Nephron (organoid): ENCODE results near the gene DNAJA2.

Source experiments
- H3K27ac Mint-ChIP-seq, 3 experiments: 2 replicates each; pipeline ENCODE4 v1.8.0; 2020; ENCODE audit warnings: mixed read lengths in 3 of 3, mild to moderate bottlenecking in 2 of 3, moderate library complexity in 1 of 3
- H3K27me3 Mint-ChIP-seq: 2 replicates; pipeline ENCODE4 v1.8.0; 2021; ENCODE audit warnings: low read depth, mild to moderate bottlenecking, moderate library complexity, mixed read lengths
- H3K36me3 Mint-ChIP-seq: 2 replicates; pipeline ENCODE4 v1.8.0; 2020; ENCODE audit warnings: low read depth, mixed read lengths
- H3K4me1 Mint-ChIP-seq: 2 replicates; pipeline ENCODE4 v1.8.0; 2020; ENCODE audit warnings: mixed read lengths
- H3K4me3 Mint-ChIP-seq, 3 experiments: 2 replicates each; pipeline ENCODE4 v1.8.0; 2020; ENCODE audit warnings: mild to moderate bottlenecking in 3 of 3, mixed read lengths in 3 of 3, moderate library complexity in 2 of 3
- H3K9me3 Mint-ChIP-seq: 2 replicates; pipeline ENCODE4 v1.8.0; 2020; ENCODE audit warnings: mixed read lengths
- TF ChIP-seq, protein P1 (sequence below), 3 experiments: fragments of 200-600 bp; sonication (generic); IDR thresholded peaks; one replicate each; pipeline ENCODE4 v1.5.0; 2021; ENCODE audit warnings: antibody characterized with exemption in 3 of 3; ENCODE audit not compliant: unreplicated experiment in 3 of 3

DNAJA2 gene

DNA sequence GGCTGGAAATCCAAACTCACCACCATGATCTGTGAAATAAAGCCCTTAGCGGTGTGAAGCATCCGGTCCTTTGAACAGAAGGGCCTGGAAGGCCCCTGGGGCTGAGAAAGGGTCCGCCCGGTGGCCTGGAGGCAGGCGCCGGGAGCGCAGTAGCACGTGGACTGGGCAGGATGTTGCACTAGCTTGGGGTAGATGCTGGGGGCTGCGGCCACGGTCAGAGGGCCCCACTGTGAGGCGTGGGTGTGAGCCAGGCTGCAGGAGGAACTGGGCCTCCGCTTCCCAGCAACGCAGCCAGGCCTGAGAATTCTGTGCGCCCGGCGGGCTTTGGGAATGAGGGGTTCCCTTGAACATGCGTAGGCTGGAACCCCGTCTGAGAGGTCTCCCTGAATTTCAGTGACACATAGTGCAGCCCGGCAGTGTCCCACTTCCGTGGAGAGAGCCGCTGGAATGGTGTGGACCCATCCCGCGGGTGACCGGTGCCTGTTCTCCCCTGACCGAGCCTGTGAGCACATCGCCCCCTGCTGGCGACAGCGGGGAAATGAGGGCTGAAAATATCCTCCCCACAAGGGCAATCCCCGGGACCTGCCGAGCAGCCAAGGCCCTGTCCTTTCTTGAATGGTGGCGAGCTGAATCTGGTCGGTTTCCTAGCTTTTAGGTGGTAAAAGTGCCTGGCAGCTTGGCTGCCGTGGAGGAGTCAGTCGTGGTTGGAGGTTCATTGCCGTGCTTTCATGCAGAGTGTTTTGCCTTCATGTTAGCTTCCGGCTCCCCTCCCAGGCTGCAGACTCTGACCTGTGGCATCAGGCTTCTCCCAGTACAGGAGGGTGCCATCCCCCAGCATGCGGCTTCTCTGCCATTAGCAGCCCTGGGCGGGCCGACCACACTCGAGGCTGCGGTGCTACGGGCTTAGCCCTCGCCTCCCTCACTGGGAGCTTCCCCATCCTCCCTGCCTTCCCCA, 43.8 kb downstream of the DNAJA2 start:
- no peaks in the 10 kb centered on the region for H3K27me3 Mint-ChIP-seq
- H3K27ac Mint-ChIP-seq: no peak overlapping the region
- TF ChIP-seq, protein P1, sequence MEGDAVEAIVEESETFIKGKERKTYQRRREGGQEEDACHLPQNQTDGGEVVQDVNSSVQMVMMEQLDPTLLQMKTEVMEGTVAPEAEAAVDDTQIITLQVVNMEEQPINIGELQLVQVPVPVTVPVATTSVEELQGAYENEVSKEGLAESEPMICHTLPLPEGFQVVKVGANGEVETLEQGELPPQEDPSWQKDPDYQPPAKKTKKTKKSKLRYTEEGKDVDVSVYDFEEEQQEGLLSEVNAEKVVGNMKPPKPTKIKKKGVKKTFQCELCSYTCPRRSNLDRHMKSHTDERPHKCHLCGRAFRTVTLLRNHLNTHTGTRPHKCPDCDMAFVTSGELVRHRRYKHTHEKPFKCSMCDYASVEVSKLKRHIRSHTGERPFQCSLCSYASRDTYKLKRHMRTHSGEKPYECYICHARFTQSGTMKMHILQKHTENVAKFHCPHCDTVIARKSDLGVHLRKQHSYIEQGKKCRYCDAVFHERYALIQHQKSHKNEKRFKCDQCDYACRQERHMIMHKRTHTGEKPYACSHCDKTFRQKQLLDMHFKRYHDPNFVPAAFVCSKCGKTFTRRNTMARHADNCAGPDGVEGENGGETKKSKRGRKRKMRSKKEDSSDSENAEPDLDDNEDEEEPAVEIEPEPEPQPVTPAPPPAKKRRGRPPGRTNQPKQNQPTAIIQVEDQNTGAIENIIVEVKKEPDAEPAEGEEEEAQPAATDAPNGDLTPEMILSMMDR (IDR thresholded peaks at IDR 0.05; ENCODE audit: unreplicated experiment in 3 of 3): peak; percentile 72 to 77 (median 75)
- peaks cover 26% of the 10 kb centered on the region for H3K36me3 Mint-ChIP-seq
- H3K4me1 Mint-ChIP-seq: no peaks in the 10 kb centered on the region
- H3K9me3 Mint-ChIP-seq: no peaks in the 10 kb centered on the region
- no peak overlapping the region for H3K4me3 Mint-ChIP-seq

DNA sequence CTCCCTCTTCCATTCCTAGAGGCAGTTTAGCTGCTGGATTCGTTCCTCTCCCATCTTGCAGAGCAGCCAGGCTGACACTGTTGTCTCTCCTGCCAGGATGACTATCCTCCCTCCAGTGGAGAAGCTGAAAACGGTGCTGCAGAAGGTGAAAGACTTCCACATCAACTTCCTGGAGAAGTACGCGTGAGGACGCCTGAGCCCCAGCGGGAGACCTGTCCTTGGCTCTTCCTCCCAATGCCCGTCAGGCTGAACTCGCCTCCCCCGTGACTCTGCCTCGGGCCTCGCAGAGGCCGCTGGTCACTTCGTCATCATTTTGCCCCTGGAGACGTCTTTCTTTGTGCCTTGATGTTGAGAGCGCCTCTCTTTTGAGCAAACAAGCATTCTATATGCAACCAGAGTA, 44.7 kb downstream of the DNAJA2 start:
- TF ChIP-seq, protein P1 (IDR thresholded peaks at IDR 0.05; ENCODE audit: unreplicated experiment in 3 of 3): no peak
- no peak overlapping the region for H3K27ac Mint-ChIP-seq
- no peaks in the 10 kb centered on the region for H3K4me1 Mint-ChIP-seq
- H3K4me3 Mint-ChIP-seq: no peak overlapping the region
- H3K27me3 Mint-ChIP-seq: no peaks in the 10 kb centered on the region
- H3K9me3 Mint-ChIP-seq: no peaks in the 10 kb centered on the region
- peaks cover 29% of the 10 kb centered on the region for H3K36me3 Mint-ChIP-seq

- H3K4me3 Mint-ChIP-seq: no peak overlapping the region
- H3K27me3 Mint-ChIP-seq: no peaks in the 10 kb centered on the region
- no peaks in the 10 kb centered on the region for H3K4me1 Mint-ChIP-seq
- H3K27ac Mint-ChIP-seq: no peak overlapping the region
- peaks cover 39% of the 10 kb centered on the region for H3K36me3 Mint-ChIP-seq
- H3K9me3 Mint-ChIP-seq: no peaks in the 10 kb centered on the region
- TF ChIP-seq, protein P1 (IDR thresholded peaks at IDR 0.05; ENCODE audit: unreplicated experiment in 3 of 3): no peak
These were observed 46.2 kb downstream of the DNAJA2 start for GRCh38 chr16:46927273-46927672.

GRCh38 chr16:46926470-46927225, 46.8 kb downstream of the DNAJA2 start:
- H3K27me3 Mint-ChIP-seq: no peaks in the 10 kb centered on the region
- H3K4me1 Mint-ChIP-seq: no peaks in the 10 kb centered on the region
- H3K36me3 Mint-ChIP-seq: peaks cover 44% of the 10 kb centered on the region
- no peaks in the 10 kb centered on the region for H3K9me3 Mint-ChIP-seq
- TF ChIP-seq, protein P1 (IDR thresholded peaks at IDR 0.05; ENCODE audit: unreplicated experiment in 3 of 3): no peak
- no peak overlapping the region for H3K4me3 Mint-ChIP-seq
- H3K27ac Mint-ChIP-seq: no peak overlapping the region

GRCh38 chr16:46924402-46924801, 49.1 kb downstream of the DNAJA2 start:
- H3K4me1 Mint-ChIP-seq: no peaks in the 10 kb centered on the region
- no peak overlapping the region for H3K4me3 Mint-ChIP-seq
- H3K27me3 Mint-ChIP-seq: no peaks in the 10 kb centered on the region
- peaks cover 56% of the 10 kb centered on the region for H3K36me3 Mint-ChIP-seq
- TF ChIP-seq, protein P1 (IDR thresholded peaks at IDR 0.05; ENCODE audit: unreplicated experiment in 3 of 3): no peak
- H3K27ac Mint-ChIP-seq: no peak overlapping the region
- no peaks in the 10 kb centered on the region for H3K9me3 Mint-ChIP-seq
